ENCODE data around the gene PPIL6. TPM values are rescaled to one million over a fixed set of nuclear protein-coding genes. Genes with fewer than 3 reads are reported as not detected.
A peak's percentile ranks its signal among the peaks of the same experiment; 100 is the strongest.

The PPIL6 gene
- total and polyA plus RNA-seq, 7 donors: 1.1 to 3.9 (median 2.2) TPM

GRCh38 chr6:109478841-109479624 is 38.6 kb upstream of the PPIL6 start:
- H3K27me3 ChIP-seq (ENCODE audit: insufficient read depth in 3 of 3, low read length in 2 of 3): no peaks in the 10 kb centered on the region
- intact Hi-C loops (cut with DNase I): no loop called here
- no peaks in the 10 kb centered on the region for H3K9me3 ChIP-seq
- H3K4me3 ChIP-seq: peak overlapping the region; percentile 96
- 79 to 87% (median 84%) methylated on average over 5 of the region's 5 CpGs for WGBS, 3 donors
- peaks cover 38% of the 10 kb centered on the region for H3K4me1 ChIP-seq
- DNase-seq (no peak), ATAC-seq (no peak)
- no peak overlapping the region for H3K27ac ChIP-seq
- no peak for TF ChIP-seq CTCF (IDR thresholded peaks at IDR 0.05)
- H3K36me3 ChIP-seq (ENCODE audit: insufficient read depth in 1 of 2, low read depth in 1 of 2): peaks cover 8 to 65% of the 10 kb centered on the region in 2 donors

- DNase-seq (no peak), ATAC-seq (no peak)
- H3K36me3 ChIP-seq (ENCODE audit: insufficient read depth in 1 of 2, low read depth in 1 of 2): peaks cover 10 to 72% of the 10 kb centered on the region in 2 donors
- H3K4me3 ChIP-seq: no peak overlapping the region
- WGBS, 3 donors: 79 to 93% (median 88%) methylated on average over 9 of the region's 9 CpGs
- H3K27me3 ChIP-seq (ENCODE audit: insufficient read depth in 3 of 3, low read length in 2 of 3): no peaks in the 10 kb centered on the region
- H3K9me3 ChIP-seq: no peaks in the 10 kb centered on the region
- no peak for TF ChIP-seq CTCF (IDR thresholded peaks at IDR 0.05)
- H3K4me1 ChIP-seq: peaks cover 38% of the 10 kb centered on the region
- no peak overlapping the region for H3K27ac ChIP-seq
- intact Hi-C loops (cut with DNase I): no loop called here
These were observed 37.9 kb upstream of the PPIL6 start for GRCh38 chr6:109478222-109478805.

GRCh38 chr6:109477725-109478124 is 37.3 kb upstream of the PPIL6 start:
- Histone ChIP-seq H3K9me3 (no peaks in the 10 kb centered on the region), H3K36me3 (ENCODE audit: insufficient read depth in 1 of 2, low read depth in 1 of 2) (peaks cover 14 to 78% of the 10 kb centered on the region in 2 donors), H3K4me3 (no peak overlapping the region), H3K27ac (no peak overlapping the region), H3K27me3 (ENCODE audit: insufficient read depth in 3 of 3, low read length in 2 of 3) (no peaks in the 10 kb centered on the region), H3K4me1 (peaks cover 38% of the 10 kb centered on the region)
- DNase-seq (no peak), ATAC-seq (no peak)
- no peak for TF ChIP-seq CTCF (IDR thresholded peaks at IDR 0.05)
- WGBS, 3 donors: 46 to 61% (median 58%) methylated on average over 2 of the region's 2 CpGs
- intact Hi-C loops (cut with DNase I): no loop called here

- no peak for DNase-seq
- peaks cover 14 to 83% of the 10 kb centered on the region in 2 donors for H3K36me3 ChIP-seq (ENCODE audit: insufficient read depth in 1 of 2, low read depth in 1 of 2)
- TF ChIP-seq CTCF (IDR thresholded peaks at IDR 0.05): no peak
- no peak overlapping the region for H3K27ac ChIP-seq
- H3K4me3 ChIP-seq: no peak overlapping the region
- H3K9me3 ChIP-seq: no peaks in the 10 kb centered on the region
- ATAC-seq: no peak
- peaks cover 37% of the 10 kb centered on the region for H3K4me1 ChIP-seq
- no peaks in the 10 kb centered on the region for H3K27me3 ChIP-seq (ENCODE audit: insufficient read depth in 3 of 3, low read length in 2 of 3)
- intact Hi-C loops (cut with DNase I): no loop called here
- 95 to 98% (median 97%) methylated on average over 2 of the region's 2 CpGs for WGBS, 3 donors
These were observed 36.8 kb upstream of the PPIL6 start for GRCh38 chr6:109477184-109477583.

Measured in psoas muscle (tissue), 8 donors.